Testis (tissue), 2 donors: ENCODE data around the gene GYS1.
"Not testable (repeated sequence)": the region's sequence is repeated elsewhere in the genome, so short reads cannot be mapped to it uniquely, and the experiment has no call there.

ENCODE experiments used
- POLR2A ChIP-seq: fragments of 450-650 bp; IDR thresholded peaks from one replicate; pipeline ENCODE4 v1.6.1; 2017; ENCODE audit warnings: antibody characterized with exemption, mild to moderate bottlenecking, moderate library complexity
- TF ChIP-seq, protein P1 (sequence below), 3 experiments: fragments of 450-650 bp in 2 of 3; fragments of 200-600 bp in 1 of 3; sonication (generic) in 1 of 3; IDR thresholded peaks; one replicate each; pipeline ENCODE4 v1.5.1; 2016 to 2019; ENCODE audit warnings: antibody characterized with exemption in 3 of 3, mild to moderate bottlenecking in 2 of 3, moderate library complexity in 1 of 3

- TF ChIP-seq, protein P1, sequence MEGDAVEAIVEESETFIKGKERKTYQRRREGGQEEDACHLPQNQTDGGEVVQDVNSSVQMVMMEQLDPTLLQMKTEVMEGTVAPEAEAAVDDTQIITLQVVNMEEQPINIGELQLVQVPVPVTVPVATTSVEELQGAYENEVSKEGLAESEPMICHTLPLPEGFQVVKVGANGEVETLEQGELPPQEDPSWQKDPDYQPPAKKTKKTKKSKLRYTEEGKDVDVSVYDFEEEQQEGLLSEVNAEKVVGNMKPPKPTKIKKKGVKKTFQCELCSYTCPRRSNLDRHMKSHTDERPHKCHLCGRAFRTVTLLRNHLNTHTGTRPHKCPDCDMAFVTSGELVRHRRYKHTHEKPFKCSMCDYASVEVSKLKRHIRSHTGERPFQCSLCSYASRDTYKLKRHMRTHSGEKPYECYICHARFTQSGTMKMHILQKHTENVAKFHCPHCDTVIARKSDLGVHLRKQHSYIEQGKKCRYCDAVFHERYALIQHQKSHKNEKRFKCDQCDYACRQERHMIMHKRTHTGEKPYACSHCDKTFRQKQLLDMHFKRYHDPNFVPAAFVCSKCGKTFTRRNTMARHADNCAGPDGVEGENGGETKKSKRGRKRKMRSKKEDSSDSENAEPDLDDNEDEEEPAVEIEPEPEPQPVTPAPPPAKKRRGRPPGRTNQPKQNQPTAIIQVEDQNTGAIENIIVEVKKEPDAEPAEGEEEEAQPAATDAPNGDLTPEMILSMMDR (IDR thresholded peaks at IDR 0.05), result not testable (repeated sequence)
- not testable (repeated sequence) for TF ChIP-seq POLR2A
These were observed 37.2 kb upstream of the GYS1 start for GRCh38 chr19:49030323-49030722.
